ENCODE data around the gene GAS5. TPM values are rescaled to one million over a fixed set of nuclear protein-coding genes. Genes with fewer than 3 reads are reported as not detected.
A peak's percentile ranks its signal among the peaks of the same experiment; 100 is the strongest.

GAS5 gene
- total and polyA plus RNA-seq, 9 of the 15 experiments (the other 6 are each of a cell fraction or from before 2014, with no cell fraction given) = 565 to 1,860 (median 1,006) TPM

GRCh38 chr1:173865468-173866164 lies 2.2 kb downstream of the GAS5 start (continued):
- TF ChIP-seq, protein P1, sequence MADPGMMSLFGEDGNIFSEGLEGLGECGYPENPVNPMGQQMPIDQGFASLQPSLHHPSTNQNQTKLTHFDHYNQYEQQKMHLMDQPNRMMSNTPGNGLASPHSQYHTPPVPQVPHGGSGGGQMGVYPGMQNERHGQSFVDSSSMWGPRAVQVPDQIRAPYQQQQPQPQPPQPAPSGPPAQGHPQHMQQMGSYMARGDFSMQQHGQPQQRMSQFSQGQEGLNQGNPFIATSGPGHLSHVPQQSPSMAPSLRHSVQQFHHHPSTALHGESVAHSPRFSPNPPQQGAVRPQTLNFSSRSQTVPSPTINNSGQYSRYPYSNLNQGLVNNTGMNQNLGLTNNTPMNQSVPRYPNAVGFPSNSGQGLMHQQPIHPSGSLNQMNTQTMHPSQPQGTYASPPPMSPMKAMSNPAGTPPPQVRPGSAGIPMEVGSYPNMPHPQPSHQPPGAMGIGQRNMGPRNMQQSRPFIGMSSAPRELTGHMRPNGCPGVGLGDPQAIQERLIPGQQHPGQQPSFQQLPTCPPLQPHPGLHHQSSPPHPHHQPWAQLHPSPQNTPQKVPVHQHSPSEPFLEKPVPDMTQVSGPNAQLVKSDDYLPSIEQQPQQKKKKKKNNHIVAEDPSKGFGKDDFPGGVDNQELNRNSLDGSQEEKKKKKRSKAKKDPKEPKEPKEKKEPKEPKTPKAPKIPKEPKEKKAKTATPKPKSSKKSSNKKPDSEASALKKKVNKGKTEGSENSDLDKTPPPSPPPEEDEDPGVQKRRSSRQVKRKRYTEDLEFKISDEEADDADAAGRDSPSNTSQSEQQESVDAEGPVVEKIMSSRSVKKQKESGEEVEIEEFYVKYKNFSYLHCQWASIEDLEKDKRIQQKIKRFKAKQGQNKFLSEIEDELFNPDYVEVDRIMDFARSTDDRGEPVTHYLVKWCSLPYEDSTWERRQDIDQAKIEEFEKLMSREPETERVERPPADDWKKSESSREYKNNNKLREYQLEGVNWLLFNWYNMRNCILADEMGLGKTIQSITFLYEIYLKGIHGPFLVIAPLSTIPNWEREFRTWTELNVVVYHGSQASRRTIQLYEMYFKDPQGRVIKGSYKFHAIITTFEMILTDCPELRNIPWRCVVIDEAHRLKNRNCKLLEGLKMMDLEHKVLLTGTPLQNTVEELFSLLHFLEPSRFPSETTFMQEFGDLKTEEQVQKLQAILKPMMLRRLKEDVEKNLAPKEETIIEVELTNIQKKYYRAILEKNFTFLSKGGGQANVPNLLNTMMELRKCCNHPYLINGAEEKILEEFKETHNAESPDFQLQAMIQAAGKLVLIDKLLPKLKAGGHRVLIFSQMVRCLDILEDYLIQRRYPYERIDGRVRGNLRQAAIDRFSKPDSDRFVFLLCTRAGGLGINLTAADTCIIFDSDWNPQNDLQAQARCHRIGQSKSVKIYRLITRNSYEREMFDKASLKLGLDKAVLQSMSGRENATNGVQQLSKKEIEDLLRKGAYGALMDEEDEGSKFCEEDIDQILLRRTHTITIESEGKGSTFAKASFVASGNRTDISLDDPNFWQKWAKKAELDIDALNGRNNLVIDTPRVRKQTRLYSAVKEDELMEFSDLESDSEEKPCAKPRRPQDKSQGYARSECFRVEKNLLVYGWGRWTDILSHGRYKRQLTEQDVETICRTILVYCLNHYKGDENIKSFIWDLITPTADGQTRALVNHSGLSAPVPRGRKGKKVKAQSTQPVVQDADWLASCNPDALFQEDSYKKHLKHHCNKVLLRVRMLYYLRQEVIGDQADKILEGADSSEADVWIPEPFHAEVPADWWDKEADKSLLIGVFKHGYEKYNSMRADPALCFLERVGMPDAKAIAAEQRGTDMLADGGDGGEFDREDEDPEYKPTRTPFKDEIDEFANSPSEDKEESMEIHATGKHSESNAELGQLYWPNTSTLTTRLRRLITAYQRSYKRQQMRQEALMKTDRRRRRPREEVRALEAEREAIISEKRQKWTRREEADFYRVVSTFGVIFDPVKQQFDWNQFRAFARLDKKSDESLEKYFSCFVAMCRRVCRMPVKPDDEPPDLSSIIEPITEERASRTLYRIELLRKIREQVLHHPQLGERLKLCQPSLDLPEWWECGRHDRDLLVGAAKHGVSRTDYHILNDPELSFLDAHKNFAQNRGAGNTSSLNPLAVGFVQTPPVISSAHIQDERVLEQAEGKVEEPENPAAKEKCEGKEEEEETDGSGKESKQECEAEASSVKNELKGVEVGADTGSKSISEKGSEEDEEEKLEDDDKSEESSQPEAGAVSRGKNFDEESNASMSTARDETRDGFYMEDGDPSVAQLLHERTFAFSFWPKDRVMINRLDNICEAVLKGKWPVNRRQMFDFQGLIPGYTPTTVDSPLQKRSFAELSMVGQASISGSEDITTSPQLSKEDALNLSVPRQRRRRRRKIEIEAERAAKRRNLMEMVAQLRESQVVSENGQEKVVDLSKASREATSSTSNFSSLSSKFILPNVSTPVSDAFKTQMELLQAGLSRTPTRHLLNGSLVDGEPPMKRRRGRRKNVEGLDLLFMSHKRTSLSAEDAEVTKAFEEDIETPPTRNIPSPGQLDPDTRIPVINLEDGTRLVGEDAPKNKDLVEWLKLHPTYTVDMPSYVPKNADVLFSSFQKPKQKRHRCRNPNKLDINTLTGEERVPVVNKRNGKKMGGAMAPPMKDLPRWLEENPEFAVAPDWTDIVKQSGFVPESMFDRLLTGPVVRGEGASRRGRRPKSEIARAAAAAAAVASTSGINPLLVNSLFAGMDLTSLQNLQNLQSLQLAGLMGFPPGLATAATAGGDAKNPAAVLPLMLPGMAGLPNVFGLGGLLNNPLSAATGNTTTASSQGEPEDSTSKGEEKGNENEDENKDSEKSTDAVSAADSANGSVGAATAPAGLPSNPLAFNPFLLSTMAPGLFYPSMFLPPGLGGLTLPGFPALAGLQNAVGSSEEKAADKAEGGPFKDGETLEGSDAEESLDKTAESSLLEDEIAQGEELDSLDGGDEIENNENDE (IDR thresholded peaks at IDR 0.05; ENCODE audit: low read depth, low read length) = peak; percentile 51
- peak; percentile 78 for TF ChIP-seq FUS (optimal IDR thresholded peaks at IDR 0.05; ENCODE audit: low read depth, low read length)
- peak; percentile 9 for TF ChIP-seq SMAD1 (IDR thresholded peaks at IDR 0.05; ENCODE audit: low read depth, low read length, partially characterized antibody)
- TF ChIP-seq BRD9 (IDR thresholded peaks at IDR 0.05; ENCODE audit: low read depth, partially characterized antibody) = no peak
- TF ChIP-seq ZNF639 (CRISPR knock-in tag; conservative IDR thresholded peaks at IDR 0.05 in 1 of 2, IDR thresholded peaks at IDR 0.05 in 1 of 2) = no peak
- no peak for TF ChIP-seq SRSF1 (IDR thresholded peaks at IDR 0.05; ENCODE audit: low read depth, low read length)
- TF ChIP-seq TOE1 (IDR thresholded peaks at IDR 0.05; ENCODE audit: borderline replicate concordance) = no peak
- TF ChIP-seq TOE1 (CRISPR knock-in tag; IDR thresholded peaks at IDR 0.05; ENCODE audit: borderline replicate concordance, low read depth) = 0 out of 2 replicates have a peak, but pooled peaks have one; percentile 40
- TF ChIP-seq HMGXB4 (CRISPR knock-in tag; IDR thresholded peaks at IDR 0.05) = 0 out of 2 replicates have a peak, but pooled peaks have one; percentile 20
- TF ChIP-seq SRSF7 (optimal IDR thresholded peaks at IDR 0.05; ENCODE audit: low read depth, low read length) = no peak
- TF ChIP-seq POLR2AphosphoS2 (IDR thresholded peaks at IDR 0.05; ENCODE audit: low read length) = 0 out of 2 replicates have a peak, but pooled peaks have one; percentile 34
- TF ChIP-seq ZNF224 (CRISPR knock-in tag; IDR thresholded peaks at IDR 0.05) = no peak
